ENCODE measurements around the gene FSCN2.

- no peak for TF ChIP-seq CTCF (IDR thresholded peaks at IDR 0.05; ENCODE audit: insufficient read depth, low read depth, low read length)
- no peak for TF ChIP-seq EZH2 (IDR thresholded peaks at IDR 0.05; ENCODE audit: insufficient read depth, low read length)
Measured at GRCh38 chr17:81511554-81511803, 16.7 kb upstream of the FSCN2 start.

Data from astrocyte (in vitro differentiated cells and primary cell).